ENCODE results near the gene SHISAL1.

SHISAL1 gene

DNA sequence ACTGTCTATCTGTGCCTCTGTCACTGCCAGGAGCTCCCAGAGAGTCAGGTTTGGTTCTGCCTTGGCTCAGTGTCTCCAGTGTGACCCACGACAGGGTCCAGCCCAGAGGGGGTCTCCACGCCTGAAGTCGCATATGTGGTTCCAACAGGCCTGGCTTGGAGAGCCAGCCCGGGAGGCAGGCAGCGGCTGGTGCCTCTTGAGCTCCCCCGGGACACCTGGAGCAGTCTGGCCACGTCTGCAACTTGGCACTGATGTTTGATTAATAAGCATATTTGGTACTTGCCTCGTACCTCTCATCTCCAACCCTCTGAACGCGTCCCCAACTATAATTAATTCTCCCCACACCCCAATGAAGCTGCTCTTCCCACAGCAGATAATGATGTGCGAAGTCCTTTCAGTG lies 31.7 kb upstream of the SHISAL1 start:
- no peak for TF ChIP-seq CTCF (IDR thresholded peaks at IDR 0.05; ENCODE audit: low read length, missing control alignments)
- no peak overlapping the region for H3K4me3 ChIP-seq (replicated peaks; ENCODE audit: low read depth, low read length)
- no peak for DNase-seq (ENCODE audit: low read depth)

- TF ChIP-seq CTCF (IDR thresholded peaks at IDR 0.05; ENCODE audit: low read length, missing control alignments): no peak
- DNase-seq (ENCODE audit: low read depth): no peak
- no peak overlapping the region for H3K4me3 ChIP-seq (replicated peaks; ENCODE audit: low read depth, low read length)
Measured at GRCh38 chr22:44342347-44342956, 29.7 kb upstream of the SHISAL1 start.

DNA sequence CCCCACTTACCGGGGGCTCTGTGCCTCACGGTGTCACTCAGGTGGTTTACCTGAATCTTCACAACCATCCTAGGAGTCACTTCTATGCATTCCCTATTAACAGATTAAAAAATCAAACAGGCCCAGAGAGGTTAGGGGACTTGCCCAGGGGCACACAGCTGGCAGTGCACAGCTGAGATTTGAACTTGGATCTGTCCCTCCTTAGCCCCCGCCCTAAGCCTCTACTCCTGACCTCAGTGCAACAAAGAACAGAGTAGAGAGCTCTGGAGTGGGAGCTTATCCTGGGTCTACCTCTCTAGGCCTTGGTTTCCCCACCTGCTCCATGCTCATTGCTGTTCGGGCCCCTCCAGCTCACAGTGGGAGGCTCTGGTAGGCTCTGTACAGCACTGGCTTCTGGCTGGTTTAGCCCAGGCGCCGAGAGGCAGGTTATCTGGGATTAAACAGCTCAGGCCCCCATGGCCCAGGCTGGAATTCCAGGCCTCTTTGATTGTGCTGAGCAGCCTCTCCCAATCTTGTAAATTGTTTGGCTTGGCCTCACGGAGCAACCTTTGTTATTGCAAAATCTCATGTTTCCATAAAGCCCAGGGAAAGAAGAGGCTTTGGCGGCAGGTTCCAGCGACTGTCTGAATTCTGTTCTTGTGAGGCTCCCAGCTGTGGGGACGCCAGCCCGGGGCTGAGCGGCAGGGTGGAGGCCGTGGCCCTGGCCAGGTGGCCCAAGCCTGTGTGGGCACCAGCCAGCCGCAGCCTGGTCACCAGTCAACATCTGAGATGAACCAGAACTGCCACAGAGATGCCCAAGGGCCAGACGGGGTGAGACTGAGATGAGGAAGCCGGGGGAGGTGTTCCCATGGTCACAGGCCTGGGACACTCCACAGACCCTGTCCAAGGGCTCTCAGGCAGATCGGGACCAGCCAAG lies 28.9 kb upstream of the SHISAL1 start:
- no peak overlapping the region for H3K4me3 ChIP-seq (replicated peaks; ENCODE audit: low read depth, low read length)
- peak; percentile 60 for DNase-seq (ENCODE audit: low read depth)
- no peak for TF ChIP-seq CTCF (IDR thresholded peaks at IDR 0.05; ENCODE audit: low read length, missing control alignments)

DNA sequence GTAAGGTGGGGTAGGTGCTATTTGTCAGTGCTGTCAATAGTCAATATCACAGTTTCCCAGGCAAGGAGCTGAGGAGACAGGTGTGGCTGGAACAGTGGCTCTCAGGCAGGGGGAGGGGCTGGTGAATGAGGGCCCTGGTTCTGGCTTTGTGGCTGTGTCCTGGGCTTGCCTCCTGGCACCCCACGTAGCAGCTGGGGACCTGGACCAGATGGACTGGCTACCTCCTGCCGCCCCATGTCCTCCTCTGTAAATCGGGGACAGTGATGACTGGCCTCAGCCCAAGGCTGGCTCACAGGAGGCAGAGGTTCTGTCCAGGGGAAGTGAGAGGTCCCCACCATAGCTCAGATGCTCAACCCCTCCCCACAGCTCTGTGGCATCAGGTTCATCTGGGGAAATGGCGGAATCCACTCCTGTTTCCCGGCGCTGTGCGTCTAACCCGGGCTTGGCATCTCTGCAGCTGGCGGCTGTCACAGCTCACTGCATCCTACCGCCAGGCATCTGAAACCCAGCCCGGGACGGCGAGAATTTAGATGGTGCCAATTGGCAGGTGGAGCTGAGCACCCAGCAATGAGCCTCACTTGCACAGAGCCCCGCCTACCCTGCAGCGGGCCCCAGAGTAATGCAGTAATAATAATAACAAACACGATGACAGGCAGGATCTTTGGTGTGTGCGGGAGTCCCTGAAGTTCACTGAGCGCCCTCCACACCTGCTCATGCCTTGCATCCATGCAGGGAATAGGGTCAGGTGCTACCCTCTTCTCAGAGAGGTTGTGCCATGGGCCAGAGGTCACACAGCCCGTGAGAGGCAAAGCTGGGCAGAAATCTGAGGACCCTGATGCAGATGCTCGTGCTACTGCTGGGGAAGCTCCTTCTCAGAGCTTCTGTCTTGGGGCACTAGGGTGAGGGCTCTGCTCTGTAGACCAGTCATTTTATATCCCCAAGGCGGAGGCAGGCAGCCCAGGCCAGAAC lies 27.8 kb upstream of the SHISAL1 start:
- TF ChIP-seq CTCF (IDR thresholded peaks at IDR 0.05; ENCODE audit: low read length, missing control alignments): no peak
- no peak overlapping the region for H3K4me3 ChIP-seq (replicated peaks; ENCODE audit: low read depth, low read length)
- DNase-seq (ENCODE audit: low read depth): no peak

- H3K4me3 ChIP-seq (replicated peaks; ENCODE audit: low read depth, low read length): no peak overlapping the region
- TF ChIP-seq CTCF (IDR thresholded peaks at IDR 0.05; ENCODE audit: low read length, missing control alignments): no peak
- no peak for DNase-seq (ENCODE audit: low read depth)
Measured at GRCh38 chr22:44338906-44339305, 26.2 kb upstream of the SHISAL1 start.

- DNase-seq (ENCODE audit: low read depth): no peak
- H3K4me3 ChIP-seq (replicated peaks; ENCODE audit: low read depth, low read length): no peak overlapping the region
- no peak for TF ChIP-seq CTCF (IDR thresholded peaks at IDR 0.05; ENCODE audit: low read length, missing control alignments)
Measured at GRCh38 chr22:44338177-44338810, 25.5 kb upstream of the SHISAL1 start.

Measured in fibroblast of pulmonary artery (primary cell).